Anterior cingulate cortex (tissue), 58 donors: ENCODE measurements around the gene RNF4.
"Not testable (repeated sequence)": the region's sequence is repeated elsewhere in the genome, so short reads cannot be mapped to it uniquely, and the experiment has no call there.

ENCODE experiments used
- DNase-seq, 58 donors: peaks; one replicate each; lab custom pipeline; 2025; lab: John Stamatoyannopoulos, UW

Gene RNF4

GRCh38 chr4:2514193-2514592 lies 45.3 kb downstream of the RNF4 start:
- not testable (repeated sequence) for DNase-seq

- not testable (repeated sequence) for DNase-seq
Observed at GRCh38 chr4:2514944-2515343, 46.0 kb downstream of the RNF4 start.

DNA sequence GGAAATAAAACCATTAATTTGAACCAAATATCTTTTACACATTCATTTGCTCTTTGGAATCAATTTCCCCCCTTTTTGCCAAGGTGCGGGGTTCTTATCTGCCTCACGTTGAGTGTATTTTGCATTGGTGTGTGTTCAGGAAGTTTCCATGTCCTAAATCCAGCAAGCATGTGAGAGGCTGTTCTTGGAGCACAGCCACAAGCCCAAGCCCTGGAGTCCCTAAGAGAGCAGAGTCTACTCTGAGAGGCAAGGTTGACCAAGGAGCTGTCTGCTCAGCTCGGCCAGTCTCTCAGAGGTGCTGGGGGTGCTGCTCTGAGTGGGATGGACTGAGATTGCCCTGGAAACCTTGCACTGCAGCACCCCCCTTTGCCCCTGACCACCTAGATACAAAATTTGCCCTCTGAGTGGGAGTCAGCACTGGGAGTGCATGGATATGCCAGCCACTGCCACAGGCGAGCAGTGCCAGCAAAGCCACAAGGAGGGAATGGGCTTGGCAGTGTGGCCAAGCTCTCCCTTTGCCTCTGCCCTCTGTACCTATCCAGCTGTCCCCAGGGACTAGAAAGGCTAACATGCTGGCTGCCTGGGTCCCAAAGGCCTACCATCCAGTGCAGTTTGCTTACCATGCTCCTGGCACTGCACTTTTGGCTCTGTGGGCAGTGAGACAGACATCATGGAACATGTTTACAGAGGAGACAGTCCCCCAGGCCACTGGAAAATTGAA lies 47.1 kb downstream of the RNF4 start:
- DNase-seq = no peak

- no peak for DNase-seq
Observed at GRCh38 chr4:2516635-2517034, 47.7 kb downstream of the RNF4 start.

DNA sequence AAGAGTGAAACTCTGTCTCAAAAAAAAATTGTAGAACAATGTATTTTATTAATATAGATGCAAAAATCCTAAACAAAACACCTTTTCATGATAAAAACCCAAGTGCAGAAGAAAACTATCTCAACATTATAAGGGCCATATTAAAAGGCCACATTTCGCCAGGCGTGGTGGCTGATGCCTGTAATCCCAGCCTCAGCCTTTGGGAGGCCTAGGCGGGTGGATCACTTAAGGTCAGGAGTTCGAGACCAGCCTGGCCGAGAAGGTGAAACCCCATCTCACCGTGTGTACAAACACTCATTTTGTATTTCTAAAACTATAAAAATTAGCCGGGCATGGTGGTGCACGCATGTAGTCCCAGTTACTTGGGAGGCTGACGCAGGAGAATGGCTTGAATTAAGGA lies 57.7 kb downstream of the RNF4 start:
- DNase-seq = no peak

GRCh38 chr4:2534904-2535375 lies 66.0 kb downstream of the RNF4 start:
- DNase-seq = peak in 1 of 58 donors; percentile 56

- DNase-seq = peak in 55 of 58 donors; percentile 19 to 86 (median 55)
Observed at GRCh38 chr4:2535376-2536192, 66.7 kb downstream of the RNF4 start.

DNA sequence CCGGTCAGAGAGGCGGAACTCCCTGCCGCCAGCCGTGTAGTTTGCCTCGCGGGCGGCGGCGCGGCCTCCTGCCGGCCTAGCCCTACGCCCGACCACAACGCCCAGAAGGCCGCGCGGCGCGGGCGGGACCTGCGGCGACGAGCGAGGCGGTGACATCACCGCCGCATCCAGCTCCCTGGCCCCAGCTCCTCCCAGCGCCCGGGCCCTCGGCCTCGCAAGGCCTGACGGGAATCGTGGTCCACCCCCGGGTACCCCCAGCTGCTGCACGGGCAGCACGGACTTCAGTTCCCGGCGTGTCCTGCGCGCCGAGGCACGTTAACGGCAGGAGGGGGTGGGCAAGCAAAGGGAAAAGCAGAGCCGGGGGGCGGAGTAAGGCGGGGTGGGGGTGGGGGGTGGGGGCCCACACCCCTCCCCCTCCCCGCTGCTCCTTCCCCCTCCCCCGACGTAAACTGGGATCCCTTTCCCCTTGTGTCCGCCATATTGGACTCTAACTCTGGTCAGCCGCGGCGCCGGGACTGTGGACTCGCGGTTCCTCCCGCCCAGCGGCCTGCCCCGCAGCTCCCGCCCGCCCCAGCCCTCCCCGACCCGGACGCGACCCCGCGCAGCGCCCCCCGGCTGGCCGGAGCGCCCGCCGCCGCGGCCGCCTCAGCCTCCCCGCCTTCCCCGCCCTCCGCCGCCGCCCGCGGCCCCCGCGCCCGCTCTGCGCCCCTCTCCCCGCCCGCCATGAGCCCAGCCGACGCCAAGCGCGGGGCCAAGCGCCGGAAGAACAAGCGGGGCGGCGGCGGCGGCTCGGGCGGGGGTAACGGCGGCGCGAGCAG lies 67.5 kb downstream of the RNF4 start, which contains the start of gene FAM193A:
FAM193A (plus strand) TSS at position 455 of the 818 bp plus-strand sequence; CDS start at position 724, 269 bp downstream.
- peak; percentile 83 to 100 (median 99) for DNase-seq

- peak in 37 of 58 donors; percentile 3 to 59 (median 34) for DNase-seq
Observed at GRCh38 chr4:2537011-2537830, 68.3 kb downstream of the RNF4 start.

DNA sequence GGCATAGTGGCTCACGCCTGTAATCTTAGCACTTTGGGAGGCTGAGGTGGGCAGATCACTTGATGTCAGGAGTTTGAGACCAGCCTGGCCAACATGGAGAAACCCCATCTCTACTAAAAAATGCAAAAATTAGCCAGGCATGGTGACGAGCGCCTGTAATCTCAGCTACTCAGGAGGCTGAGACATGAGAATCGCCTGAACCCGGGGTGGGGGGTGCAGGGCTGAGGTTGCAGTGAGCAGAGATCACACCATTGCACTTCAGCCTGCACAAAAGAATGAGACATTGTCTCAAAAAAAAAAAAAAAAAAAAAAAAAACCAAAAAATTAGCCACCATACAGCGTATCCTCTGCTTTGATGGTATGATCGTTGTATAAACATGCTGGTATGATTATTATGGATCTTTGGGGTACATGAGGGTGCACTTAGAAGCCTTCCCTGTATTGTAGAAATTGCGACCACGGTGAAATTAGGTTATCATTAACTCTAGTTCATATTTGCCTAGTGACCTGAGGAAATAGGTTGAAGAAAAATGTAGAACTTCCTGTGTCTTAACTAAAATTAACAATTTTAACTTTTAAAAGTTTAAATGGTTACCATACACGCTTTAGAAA lies 74.8 kb downstream of the RNF4 start:
- not testable (repeated sequence) for DNase-seq

DNA sequence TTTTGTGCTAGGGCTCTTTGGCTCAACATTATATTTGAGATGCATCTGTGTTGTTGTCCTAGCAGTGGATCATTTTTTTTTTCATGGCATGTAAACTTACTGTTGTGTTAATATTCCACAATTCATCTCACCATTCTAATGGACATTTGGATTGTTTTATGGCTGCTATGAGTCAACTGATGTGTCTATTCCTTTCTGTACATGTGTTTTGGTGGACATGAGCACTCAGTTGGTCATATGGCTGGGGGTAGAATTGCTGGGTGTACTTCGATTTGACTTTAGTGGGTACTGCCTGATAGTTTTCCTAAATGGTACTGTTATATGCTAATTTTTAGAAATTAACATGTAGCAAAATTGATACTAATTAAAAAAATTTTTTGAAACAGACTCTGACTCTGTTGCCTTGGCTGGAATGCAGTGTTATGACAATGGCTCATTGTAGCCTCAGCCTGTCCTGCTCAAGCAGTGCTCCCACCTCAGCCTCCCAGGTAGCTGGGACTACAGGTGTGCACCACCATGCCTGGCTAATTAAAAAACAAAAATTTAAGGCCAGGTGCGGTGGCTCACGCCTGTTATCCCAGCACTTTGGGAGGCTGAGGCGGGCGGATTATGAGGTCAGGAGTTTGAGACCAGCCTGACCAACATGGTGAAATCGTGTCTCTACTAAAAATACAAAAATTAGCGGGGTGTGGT lies 76.6 kb downstream of the RNF4 start:
- DNase-seq = no peak

DNA sequence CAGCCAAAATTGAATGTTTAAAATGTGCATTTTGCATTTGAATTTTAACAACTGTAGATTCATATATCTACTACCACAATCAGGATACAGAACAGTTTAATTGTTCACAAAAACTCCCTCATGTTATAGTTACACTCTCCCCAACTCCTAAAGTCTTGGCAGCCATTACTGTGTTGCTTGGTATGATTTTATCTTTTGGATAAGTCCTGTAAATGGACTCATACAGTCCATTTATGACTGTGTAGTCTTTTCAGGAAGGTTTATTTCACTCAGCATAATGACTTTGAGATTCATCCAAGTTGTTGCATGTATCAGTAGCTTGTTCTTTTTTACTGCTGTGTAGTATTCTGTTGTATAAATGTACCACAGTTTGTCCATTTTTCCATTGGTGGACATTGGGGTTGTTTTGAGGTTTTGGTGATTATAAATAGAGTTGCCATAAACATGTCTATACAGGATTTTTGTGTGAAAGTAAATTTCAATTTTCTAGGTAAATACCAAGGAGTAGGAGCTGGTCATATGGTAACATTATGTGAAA lies 77.4 kb downstream of the RNF4 start:
- no peak for DNase-seq

GRCh38 chr4:2546961-2547691 lies 78.2 kb downstream of the RNF4 start:
- not testable (repeated sequence) for DNase-seq

GRCh38 chr4:2551118-2551517 lies 82.2 kb downstream of the RNF4 start:
- no peak for DNase-seq

DNA sequence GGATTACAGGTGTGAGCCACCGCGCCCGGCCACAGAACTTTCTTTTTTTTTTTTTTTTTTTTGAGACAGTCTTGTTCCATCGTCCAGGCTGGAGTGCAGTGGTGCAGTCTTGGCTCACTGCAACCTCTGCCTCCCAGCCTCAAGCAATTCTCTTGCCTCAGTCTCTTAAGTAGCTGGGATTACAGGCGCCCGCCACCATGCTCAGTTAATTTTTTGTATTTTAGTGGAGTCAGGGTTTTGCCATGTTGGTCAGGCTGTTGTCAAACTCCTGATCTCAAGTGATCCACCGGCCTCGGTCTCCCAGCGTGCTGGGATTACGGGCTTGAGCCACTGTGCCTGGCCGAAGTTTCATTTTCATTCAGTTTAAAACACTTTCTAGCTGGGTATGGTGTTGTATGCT lies 83.9 kb downstream of the RNF4 start:
- no peak for DNase-seq

DNA sequence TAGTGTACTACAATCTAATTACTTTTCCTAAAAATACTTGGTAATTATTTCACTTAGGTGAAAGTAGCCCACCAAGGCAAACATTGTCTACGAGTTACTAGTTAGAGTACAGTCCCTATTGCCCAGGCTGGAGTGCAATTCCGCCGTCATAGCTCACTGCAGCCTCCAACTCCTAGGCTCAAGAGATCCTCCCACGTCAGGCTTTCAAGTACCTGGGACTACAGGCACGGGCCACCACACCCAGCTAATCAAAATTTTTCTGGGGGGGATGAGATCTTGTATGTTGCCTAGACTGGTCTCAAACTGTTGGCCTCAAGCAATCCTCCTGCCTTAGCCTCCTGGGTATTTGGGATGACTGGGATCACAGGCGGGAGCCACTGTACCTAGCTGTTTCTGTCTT lies 89.4 kb downstream of the RNF4 start:
- DNase-seq = no peak

DNA sequence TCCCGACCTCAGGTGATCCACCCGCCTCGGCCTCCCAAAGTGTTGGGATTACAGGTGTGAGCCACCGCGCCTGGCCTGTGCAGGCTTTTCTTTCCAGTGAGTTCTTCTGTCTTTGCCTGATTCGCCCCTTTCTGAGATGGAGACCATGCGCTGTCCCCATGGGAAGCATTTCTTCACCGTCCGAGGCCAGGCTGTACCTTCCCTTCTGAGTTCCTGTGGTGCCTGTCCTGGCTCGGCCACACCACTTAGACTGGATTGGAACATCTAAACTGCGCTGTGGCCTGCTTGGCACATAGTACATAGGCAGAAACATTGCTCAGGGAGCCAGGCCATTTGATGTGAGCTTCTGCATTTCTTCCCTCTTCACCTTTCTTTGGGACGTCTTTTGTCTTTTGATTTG lies 91.3 kb downstream of the RNF4 start:
- DNase-seq = no peak
